ENCODE measurements around the gene TNNI3K.
A peak's percentile ranks its signal among the peaks of the same experiment; 100 is the strongest.

Gene TNNI3K

GRCh38 chr1:74455390-74455789 is 220.2 kb downstream of the TNNI3K start:
- DNase-seq = no peak

GRCh38 chr1:74457253-74457652 is 222.1 kb downstream of the TNNI3K start:
- no peak for DNase-seq

GRCh38 chr1:74463333-74463988 is 228.3 kb downstream of the TNNI3K start:
- no peak for DNase-seq

- DNase-seq = no peak
Measured at GRCh38 chr1:74464037-74464436, 228.8 kb downstream of the TNNI3K start.

GRCh38 chr1:74465193-74465681 is 230.1 kb downstream of the TNNI3K start:
- no peak for DNase-seq

GRCh38 chr1:74467786-74468377 is 232.7 kb downstream of the TNNI3K start:
- no peak for DNase-seq

GRCh38 chr1:74468982-74469603 is 233.9 kb downstream of the TNNI3K start:
- DNase-seq = peak; percentile 4 to 45

GRCh38 chr1:74470251-74470650 is 235.1 kb downstream of the TNNI3K start:
- no peak for DNase-seq

GRCh38 chr1:74470936-74471335 is 235.7 kb downstream of the TNNI3K start:
- DNase-seq = no peak

- no peak for DNase-seq
Measured at GRCh38 chr1:74471470-74471869, 236.3 kb downstream of the TNNI3K start.

- no peak for DNase-seq
Measured at GRCh38 chr1:74474585-74474984, 239.4 kb downstream of the TNNI3K start.

GRCh38 chr1:74478979-74479378 is 243.8 kb downstream of the TNNI3K start:
- DNase-seq = no peak

- no peak for DNase-seq
Measured at GRCh38 chr1:74480068-74480467, 244.9 kb downstream of the TNNI3K start.

- no peak for DNase-seq
Measured at GRCh38 chr1:74481607-74482006, 246.4 kb downstream of the TNNI3K start.

- DNase-seq = no peak
Measured at GRCh38 chr1:74485622-74486021, 250.4 kb downstream of the TNNI3K start.

- DNase-seq = no peak
Measured at GRCh38 chr1:74486036-74486435, 250.8 kb downstream of the TNNI3K start.

- no peak for DNase-seq
Measured at GRCh38 chr1:74496669-74497068, 261.5 kb downstream of the TNNI3K start.

- no peak for DNase-seq
Measured at GRCh38 chr1:74498901-74499300, 263.7 kb downstream of the TNNI3K start.

GRCh38 chr1:74502432-74502831 is 267.2 kb downstream of the TNNI3K start:
- DNase-seq = peak; percentile 8 to 22

- no peak for DNase-seq
Measured at GRCh38 chr1:74502858-74503257, 267.7 kb downstream of the TNNI3K start.

- DNase-seq = peak; percentile 35 to 44
Measured at GRCh38 chr1:74504125-74504932, 269.1 kb downstream of the TNNI3K start.

- no peak for DNase-seq
Measured at GRCh38 chr1:74504933-74505512, 269.8 kb downstream of the TNNI3K start.
